DMS 273 treated with DMSO at 0.1 percent for 48 hours (cell line): ENCODE results near the gene FSHR.

Experiments used
- DNase-seq: peaks from one replicate; lab custom pipeline; 2025; lab: John Stamatoyannopoulos, UW

Gene FSHR, protein sequence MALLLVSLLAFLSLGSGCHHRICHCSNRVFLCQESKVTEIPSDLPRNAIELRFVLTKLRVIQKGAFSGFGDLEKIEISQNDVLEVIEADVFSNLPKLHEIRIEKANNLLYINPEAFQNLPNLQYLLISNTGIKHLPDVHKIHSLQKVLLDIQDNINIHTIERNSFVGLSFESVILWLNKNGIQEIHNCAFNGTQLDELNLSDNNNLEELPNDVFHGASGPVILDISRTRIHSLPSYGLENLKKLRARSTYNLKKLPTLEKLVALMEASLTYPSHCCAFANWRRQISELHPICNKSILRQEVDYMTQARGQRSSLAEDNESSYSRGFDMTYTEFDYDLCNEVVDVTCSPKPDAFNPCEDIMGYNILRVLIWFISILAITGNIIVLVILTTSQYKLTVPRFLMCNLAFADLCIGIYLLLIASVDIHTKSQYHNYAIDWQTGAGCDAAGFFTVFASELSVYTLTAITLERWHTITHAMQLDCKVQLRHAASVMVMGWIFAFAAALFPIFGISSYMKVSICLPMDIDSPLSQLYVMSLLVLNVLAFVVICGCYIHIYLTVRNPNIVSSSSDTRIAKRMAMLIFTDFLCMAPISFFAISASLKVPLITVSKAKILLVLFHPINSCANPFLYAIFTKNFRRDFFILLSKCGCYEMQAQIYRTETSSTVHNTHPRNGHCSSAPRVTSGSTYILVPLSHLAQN

DNA sequence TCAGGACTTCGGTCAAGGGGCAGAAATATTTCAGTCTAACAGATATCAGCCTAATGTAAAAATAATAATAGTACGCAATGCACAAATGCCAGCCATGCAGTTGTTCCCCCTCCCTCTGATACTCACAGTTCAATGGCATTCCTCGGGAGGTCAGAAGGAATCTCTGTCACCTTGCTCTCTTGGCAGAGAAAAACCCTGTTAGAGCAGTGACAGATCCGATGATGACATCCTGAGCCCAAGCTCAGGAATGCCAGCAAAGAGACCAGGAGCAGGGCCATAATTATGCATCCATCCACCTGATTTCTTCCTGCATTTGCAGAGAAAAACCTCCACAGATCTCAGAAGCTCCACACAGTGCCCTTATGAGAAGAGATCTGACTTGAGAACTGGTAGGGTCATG, at the start of gene FSHR:
TSS of gene FSHR (minus strand) at position 376 of the 400 bp plus-strand sequence. CDS start at position 278, 98 bp downstream.
- no peak for DNase-seq

GRCh38 chr2:49199266-49199665, 45.0 kb upstream of the FSHR start:
- DNase-seq: no peak

- no peak for DNase-seq
Observed at GRCh38 chr2:49194701-49195100, 40.4 kb upstream of the FSHR start.

GRCh38 chr2:49192036-49192435, 37.7 kb upstream of the FSHR start:
- no peak for DNase-seq

DNA sequence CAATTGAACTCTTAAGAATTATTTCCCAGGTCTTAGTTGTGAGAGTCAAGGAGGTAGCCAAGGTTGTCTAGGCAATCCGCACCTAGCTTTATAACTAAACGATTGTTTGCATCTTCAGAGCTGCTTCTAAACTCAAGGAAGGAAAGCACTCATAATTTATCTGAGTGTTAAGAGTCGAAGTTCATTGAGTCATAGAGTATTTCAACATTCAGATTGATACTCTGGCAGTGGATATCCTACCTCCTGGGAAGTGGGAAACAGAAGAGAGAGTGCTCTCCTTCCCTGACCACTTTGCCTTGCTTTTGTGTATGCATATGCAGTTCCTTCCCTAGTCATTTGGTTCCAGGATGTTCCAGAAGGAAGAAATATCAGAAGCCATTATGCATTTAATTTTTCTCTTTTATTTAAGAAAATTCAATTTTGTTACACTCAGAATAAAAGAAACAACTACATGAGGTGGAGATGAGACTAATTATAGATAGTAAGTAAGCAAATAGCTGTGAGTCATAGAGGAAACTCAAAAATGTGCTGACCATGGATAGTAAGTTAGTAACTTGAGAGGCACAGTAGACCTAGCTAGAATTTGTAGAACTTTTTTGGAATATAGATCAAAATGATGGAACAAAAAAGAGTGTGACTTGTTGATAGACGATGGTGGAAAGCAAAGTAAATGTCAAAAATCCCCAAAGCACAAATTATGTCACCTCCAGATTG, 35.4 kb upstream of the FSHR start:
- DNase-seq: no peak

- no peak for DNase-seq
Observed at GRCh38 chr2:49186050-49186648, 31.8 kb upstream of the FSHR start.

DNA sequence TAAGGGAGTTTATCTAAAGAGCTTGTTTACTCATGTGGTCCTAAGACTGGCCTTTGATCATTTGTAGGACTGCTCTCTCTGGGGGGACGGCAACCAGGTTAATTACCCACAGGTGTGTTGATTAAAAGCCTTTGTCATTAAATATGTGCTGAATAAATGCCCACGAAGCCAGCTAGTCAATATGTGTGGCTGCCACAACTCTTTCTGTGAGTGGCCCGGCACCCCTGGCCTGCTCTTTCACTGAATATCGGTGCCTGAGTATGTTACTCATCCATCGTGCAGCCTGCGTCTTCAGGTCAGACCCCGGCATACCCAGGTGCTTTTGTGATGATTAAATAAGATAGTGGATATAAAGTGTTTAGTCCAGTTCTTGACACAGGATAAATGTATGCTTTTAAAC, 24.3 kb upstream of the FSHR start:
- DNase-seq: no peak

DNA sequence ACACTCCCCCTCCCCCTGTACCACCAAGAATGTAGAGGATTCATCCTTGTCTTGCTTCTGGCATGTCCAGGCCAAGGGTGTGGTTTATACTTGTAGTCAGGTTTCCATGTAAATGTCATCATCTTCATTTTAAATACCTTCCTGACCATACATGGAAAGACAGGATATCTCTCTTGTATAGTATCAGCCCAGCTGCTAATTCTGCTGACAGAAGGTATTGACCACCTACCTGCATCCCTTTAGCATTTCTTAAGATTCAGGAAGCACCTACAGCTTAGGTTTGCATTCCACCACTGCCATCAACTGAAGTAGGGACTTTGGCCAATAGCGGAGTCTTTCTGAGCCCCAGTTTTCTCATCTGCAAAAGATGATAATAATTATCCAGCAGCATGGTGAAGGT, 22.9 kb upstream of the FSHR start:
- DNase-seq: no peak

DNA sequence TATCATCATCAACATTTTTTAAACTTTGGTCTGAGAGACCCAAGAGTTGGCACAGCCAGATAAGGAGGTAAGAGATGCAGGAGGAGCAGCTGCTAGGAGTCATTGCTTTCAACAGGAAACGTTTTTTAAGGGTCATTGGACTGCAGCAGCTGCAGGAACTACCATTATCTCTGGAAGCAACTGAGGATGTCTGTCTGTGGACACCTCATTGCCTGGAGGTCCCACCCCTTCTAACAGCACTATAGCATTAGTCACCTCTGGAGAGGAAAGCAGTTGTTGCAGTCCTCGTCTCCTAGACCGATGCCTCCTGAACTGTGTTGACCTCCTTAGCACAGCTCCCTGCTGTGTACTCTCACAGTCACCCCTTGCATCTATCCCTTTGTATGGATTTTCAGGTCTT, 21.5 kb upstream of the FSHR start:
- DNase-seq: no peak

GRCh38 chr2:49174750-49175149, 20.4 kb upstream of the FSHR start:
- no peak for DNase-seq

DNA sequence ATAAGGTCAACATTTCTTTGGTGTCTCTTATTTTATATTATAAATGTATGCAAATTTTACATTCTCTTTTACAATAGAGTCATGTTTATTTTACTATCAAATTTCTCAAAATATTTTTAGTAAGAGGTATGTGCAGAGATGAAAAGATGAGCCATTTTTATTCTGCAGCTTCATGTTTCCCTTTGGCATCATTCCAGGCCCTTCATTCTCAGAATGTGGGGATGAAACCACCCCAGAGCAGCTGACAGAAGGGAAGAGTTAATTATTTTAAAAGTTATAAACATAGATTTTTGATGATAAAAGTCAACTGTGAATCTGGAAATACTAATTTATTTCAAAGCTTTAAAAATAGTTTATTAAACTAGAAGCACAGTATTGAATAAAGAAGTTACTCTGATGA, 12.8 kb upstream of the FSHR start:
- no peak for DNase-seq

DNA sequence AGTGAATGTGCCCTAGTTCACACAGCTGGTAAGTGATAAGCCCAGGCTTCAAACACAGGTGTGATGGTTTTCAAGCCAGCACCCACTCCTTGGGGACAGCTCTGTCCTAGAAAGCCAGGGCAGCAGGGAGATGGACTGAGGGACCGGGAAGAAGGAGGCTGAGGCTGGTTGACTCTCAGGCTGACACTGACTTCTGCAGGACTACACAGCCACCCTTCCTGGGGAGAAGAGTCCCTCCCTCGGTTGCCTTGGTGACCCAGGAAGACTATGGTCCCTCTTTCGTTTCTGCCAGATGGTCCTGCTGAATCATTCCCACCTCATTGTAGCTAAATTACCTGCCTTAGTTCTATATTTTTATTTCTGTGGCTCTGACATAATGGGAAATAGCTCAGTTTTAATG, 11.3 kb upstream of the FSHR start:
- no peak for DNase-seq

DNA sequence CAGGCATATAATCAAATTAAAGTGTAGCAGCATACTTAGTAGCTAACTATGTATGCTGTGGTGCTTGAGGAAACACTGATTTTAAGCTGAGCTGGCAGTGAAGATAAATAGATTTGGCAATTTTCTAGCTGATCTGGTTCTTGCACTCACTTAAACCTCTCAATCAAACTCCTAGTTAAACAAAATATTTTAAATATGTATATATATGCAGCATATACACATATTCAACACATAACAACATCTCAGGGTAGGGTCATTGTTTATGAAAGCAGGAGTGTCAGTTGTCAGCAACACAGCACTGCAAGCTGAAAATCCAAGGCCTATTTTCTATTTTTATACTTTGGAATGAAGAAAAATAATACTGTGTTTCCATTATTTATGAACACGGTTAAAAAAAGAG, 10.4 kb upstream of the FSHR start:
- DNase-seq: no peak

GRCh38 chr2:49162151-49162550, 7.8 kb upstream of the FSHR start:
- DNase-seq: no peak

GRCh38 chr2:49154891-49155290, 576 bp upstream of the FSHR start:
- DNase-seq: no peak

DNA sequence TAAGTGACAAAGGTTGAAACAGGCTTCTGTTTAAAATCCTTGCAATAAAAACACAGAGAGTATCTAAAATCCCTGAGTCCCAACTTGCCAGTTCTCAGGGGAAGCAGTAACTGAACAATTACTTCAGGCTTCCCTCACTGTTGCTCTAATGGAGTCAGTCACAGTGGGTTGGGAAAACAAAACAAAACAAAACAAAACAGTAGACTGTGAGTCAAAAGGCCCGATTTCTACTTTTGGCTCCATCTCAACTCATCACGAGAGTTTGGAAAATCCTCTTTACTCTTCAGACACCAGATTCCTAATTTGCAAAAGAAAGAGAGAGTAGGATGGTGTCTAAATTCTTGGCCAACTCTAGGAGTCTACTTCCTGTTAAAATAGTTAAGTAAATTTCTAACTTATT, 1.1 kb downstream of the FSHR start:
- DNase-seq: no peak

DNA sequence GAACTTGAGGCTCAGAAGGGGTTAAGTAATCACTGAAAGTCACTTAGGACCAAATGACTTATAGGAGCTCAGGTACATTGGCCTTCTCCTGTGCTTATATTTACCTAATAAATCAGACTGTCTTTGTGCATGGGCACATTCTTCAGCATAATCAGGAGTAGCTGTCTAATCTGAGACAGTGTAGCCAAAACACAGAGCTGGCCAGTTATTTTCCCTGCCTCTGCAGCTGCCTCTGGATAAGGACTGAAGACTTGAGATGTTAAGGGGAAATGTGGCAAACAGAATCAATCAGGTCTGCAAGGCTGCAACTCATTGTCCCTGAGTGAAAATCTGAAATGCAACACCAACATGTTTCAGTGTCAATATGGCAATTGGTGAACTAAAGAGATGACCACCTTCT, 1.5 kb downstream of the FSHR start:
- no peak for DNase-seq

DNA sequence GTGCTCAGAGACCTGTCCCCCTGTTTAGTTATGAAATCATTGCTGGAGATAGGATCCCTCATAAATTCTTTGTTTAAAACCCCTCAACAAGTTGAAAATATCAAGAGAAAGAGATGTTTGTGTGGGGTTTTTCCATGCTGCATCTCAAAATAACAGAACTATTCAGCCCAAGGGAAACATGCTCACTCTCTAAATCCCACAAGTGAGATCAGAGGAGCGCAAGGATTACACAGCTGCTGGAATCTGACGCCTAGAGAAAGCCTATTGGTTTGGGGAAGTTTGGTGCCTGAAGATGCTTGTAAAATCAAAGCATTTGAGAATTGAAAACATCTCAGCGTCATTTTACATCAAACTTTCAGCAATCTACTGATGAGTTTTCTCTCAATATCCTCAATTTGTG, 7.9 kb downstream of the FSHR start:
- DNase-seq: no peak

- DNase-seq: no peak
Observed at GRCh38 chr2:49131801-49132200, 22.5 kb downstream of the FSHR start.

DNA sequence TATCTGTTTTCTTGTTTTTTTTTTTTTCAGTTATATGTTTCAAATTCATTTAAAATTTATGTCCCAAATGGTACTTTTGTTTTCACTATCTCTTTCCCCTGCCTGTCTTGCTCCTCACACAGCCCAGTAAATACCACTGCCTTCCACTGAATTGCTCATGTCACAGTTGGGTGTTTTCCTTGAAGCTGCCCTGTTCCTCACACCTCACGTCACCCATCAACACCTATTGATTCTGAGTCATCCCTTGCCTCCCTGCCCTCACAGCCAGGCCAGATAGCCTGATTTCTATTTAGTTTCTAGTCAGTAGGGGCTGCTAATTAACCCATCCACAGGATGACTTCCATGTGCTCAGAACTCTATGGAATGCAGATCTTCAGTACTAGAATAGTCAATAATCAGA, 25.3 kb downstream of the FSHR start:
- no peak for DNase-seq

- no peak for DNase-seq
Observed at GRCh38 chr2:49123600-49123999, 30.7 kb downstream of the FSHR start.

DNA sequence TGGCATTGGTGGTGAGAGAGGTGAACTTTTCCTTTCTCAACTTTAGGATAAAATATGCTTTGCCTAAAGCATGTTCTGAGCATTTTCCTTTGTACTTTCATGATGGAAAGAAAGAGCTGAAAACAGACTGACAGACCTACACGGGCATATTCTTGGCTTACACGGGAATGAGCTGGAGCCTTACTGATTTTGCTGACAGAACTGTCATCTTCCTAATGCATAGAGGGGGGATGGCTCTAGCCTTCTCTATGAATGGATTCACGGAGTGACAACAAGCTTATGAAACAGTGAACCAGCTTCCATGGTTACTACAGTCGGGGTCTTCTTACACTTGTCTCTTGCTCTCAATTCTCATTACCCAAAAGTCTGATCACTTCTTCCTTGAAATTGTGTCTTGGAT, 32.2 kb downstream of the FSHR start:
- DNase-seq: no peak

- DNase-seq: no peak
Observed at GRCh38 chr2:49113046-49113445, 41.3 kb downstream of the FSHR start.
